Type B pancreatic cell (in vitro differentiated cells): Measurements from ENCODE around the gene CKAP2L. TPM values are rescaled to one million over a fixed set of nuclear protein-coding genes. Genes with fewer than 3 reads are reported as not detected.

Experiments used
- DNase-seq: peaks from one replicate; pipeline ENCODE4 v3.0.0; 2021; ENCODE audit warnings: mixed read lengths; ENCODE audit not compliant: unreplicated experiment; ENCODE audit errors: extremely low spot score
- H3K27ac Mint-ChIP-seq: 2 replicates; pipeline ENCODE4 v1.8.0; 2021; ENCODE audit warnings: mild to moderate bottlenecking, mixed read lengths
- H3K27me3 Mint-ChIP-seq: 2 replicates; pipeline ENCODE4 v1.8.0; 2021; ENCODE audit warnings: mixed read lengths
- H3K36me3 Mint-ChIP-seq: 2 replicates; pipeline ENCODE4 v1.8.0; 2021; ENCODE audit warnings: mixed read lengths
- H3K4me1 Mint-ChIP-seq: one replicate; pipeline ENCODE4 v1.8.0; 2021; ENCODE audit warnings: mixed read lengths; ENCODE audit not compliant: unreplicated experiment
- H3K4me3 Mint-ChIP-seq: 2 replicates; pipeline ENCODE4 v1.8.0; 2021; ENCODE audit warnings: mild to moderate bottlenecking, mixed read lengths
- H3K9me3 Mint-ChIP-seq: 2 replicates; pipeline ENCODE4 v1.8.0; 2021; ENCODE audit warnings: mixed read lengths
- total RNA-seq: library from RNA; stranded (reverse); gene quantifications from 2 replicates; pipeline ENCODE4 v1.2.1, GENCODE V29; 2021; ENCODE audit warnings: low replicate concordance
- TF ChIP-seq, protein P1 (sequence below): fragments of 200-600 bp; sonication (generic); conservative IDR thresholded peaks from 2 replicates; pipeline ENCODE4 v1.5.0; 2021; ENCODE audit warnings: antibody characterized with exemption, mild to moderate bottlenecking

The CKAP2L gene
- total RNA-seq, 1 donor from 2014 or later, result 25.4 TPM

DNA sequence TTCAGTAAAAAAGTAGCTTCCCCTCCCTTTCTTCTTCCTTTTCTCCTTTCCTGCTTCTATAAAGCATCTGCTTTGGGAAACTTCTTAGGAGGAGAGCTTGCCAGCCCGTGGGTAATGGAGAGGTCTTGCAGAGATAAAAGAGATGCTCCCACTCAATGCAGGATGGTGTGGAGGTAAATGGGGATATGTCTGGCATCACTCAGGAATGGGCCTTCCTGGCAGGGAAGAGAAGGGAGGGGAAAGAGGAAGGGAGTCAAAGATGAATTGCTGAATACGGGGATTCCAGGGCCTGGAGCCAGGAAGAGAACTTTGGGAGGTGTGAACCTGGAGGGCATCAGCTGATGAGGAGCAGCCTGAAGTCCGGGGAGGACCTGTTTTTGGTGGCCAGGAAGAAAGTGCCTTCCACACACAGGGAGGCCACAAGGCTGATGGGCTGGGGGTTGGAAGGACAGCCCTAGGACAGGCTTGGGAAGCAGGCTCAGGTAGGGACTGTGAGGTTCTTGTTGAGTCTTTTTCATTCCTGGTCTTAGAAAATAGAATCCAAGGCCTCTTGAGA, 46.9 kb upstream of the CKAP2L start:
- DNase-seq, result no peak
- Mint-ChIP-seq H3K27me3 (no peaks in the 10 kb centered on the region), H3K4me1 (peaks cover 36% of the 10 kb centered on the region), H3K27ac (no peak overlapping the region), H3K9me3 (peaks cover 15% of the 10 kb centered on the region), H3K36me3 (no peaks in the 10 kb centered on the region), H3K4me3 (no peak overlapping the region)
- TF ChIP-seq, protein P1, sequence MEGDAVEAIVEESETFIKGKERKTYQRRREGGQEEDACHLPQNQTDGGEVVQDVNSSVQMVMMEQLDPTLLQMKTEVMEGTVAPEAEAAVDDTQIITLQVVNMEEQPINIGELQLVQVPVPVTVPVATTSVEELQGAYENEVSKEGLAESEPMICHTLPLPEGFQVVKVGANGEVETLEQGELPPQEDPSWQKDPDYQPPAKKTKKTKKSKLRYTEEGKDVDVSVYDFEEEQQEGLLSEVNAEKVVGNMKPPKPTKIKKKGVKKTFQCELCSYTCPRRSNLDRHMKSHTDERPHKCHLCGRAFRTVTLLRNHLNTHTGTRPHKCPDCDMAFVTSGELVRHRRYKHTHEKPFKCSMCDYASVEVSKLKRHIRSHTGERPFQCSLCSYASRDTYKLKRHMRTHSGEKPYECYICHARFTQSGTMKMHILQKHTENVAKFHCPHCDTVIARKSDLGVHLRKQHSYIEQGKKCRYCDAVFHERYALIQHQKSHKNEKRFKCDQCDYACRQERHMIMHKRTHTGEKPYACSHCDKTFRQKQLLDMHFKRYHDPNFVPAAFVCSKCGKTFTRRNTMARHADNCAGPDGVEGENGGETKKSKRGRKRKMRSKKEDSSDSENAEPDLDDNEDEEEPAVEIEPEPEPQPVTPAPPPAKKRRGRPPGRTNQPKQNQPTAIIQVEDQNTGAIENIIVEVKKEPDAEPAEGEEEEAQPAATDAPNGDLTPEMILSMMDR, result no peak

- DNase-seq, result no peak
- Mint-ChIP-seq H3K4me3 (no peak overlapping the region), H3K27me3 (no peaks in the 10 kb centered on the region), H3K4me1 (peaks cover 40% of the 10 kb centered on the region), H3K27ac (no peak overlapping the region), H3K36me3 (peaks cover 4% of the 10 kb centered on the region), H3K9me3 (peaks cover 19% of the 10 kb centered on the region)
- TF ChIP-seq, protein P1, result no peak
These were observed 44.7 kb upstream of the CKAP2L start for GRCh38 chr2:112809112-112809511.

GRCh38 chr2:112807233-112807807, 42.9 kb upstream of the CKAP2L start:
- TF ChIP-seq, protein P1, result peak; percentile 57
- H3K4me3 Mint-ChIP-seq, result no peak overlapping the region
- peaks cover 4% of the 10 kb centered on the region for H3K36me3 Mint-ChIP-seq
- DNase-seq, result no peak
- H3K27me3 Mint-ChIP-seq, result no peaks in the 10 kb centered on the region
- peaks cover 15% of the 10 kb centered on the region for H3K9me3 Mint-ChIP-seq
- no peak overlapping the region for H3K27ac Mint-ChIP-seq
- peaks cover 29% of the 10 kb centered on the region for H3K4me1 Mint-ChIP-seq

DNA sequence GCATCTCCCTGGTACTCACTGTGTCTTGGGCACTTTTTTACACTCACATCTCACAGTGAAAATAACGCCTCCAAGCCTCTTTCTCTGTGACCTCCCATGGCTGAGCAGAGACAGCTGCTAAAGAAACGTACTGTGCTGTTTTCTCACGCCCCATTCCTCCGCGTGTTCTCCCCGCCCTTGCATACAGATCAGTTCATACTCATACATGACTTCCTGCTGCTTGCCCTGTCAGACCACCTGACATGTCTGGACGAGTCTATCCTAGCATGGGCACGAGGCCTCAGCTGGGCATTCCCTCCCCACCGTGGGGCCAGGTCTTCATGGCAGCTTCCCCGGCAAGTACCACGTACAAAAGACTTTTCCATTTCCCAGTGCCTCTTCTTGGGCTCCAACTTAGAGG, 41.1 kb upstream of the CKAP2L start:
- Mint-ChIP-seq H3K9me3 (peaks cover 15% of the 10 kb centered on the region), H3K27ac (peak overlapping the region; percentile 76), H3K27me3 (no peaks in the 10 kb centered on the region), H3K4me1 (peaks cover 15% of the 10 kb centered on the region), H3K36me3 (peaks cover 4% of the 10 kb centered on the region), H3K4me3 (peak overlapping the region; percentile 45)
- TF ChIP-seq, protein P1, result no peak
- no peak for DNase-seq

DNA sequence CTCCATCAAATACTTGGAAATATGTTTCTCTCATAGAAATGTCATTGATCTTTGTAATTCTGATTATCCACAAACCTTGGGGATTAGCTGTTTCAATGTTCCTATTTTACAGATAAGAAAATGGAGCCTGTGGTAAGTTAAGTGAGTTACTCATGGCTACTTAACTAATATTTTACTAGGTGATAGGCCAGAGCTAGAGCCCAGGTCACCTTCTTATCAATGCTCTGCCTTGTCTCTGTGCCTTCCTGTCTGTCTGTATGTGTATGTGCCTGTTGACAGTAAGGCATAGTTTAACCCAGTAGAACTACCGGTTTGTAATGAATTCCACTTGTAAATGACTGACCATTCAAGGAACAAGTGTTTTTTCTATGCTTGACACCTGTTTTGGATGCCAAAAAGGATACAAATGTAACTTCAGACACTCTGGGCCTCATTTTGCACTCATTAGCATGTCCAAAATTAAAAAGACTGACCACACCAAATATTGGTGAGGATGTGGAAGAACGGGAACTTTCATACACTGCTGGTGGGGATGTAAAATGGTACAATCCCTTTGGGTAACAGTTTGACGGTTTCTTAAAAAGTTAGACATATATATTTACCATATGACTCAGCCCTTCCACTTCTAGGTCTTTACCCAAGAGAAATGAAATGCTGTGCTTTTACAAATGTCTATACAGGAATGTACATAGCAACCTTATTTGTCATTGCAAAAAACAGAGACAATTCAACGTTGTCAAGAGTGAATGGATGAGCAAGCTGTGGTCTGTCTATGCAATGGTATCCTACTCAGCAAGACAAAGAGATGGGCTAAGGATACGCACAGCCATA, 39.5 kb upstream of the CKAP2L start:
- H3K9me3 Mint-ChIP-seq, result peaks cover 15% of the 10 kb centered on the region
- H3K27me3 Mint-ChIP-seq, result no peaks in the 10 kb centered on the region
- peak overlapping the region; percentile 93 for H3K27ac Mint-ChIP-seq
- peaks cover 11% of the 10 kb centered on the region for H3K4me1 Mint-ChIP-seq
- DNase-seq, result no peak
- H3K36me3 Mint-ChIP-seq, result peaks cover 4% of the 10 kb centered on the region
- H3K4me3 Mint-ChIP-seq, result peak overlapping the region; percentile 2
- TF ChIP-seq, protein P1, result no peak
